Measurements from ENCODE around the gene WWOX. TPM values are rescaled to one million over a fixed set of nuclear protein-coding genes. Genes with fewer than 3 reads are reported as not detected.

The WWOX gene
- total RNA-seq, 4 donors from 2014 or later = 76.8 to 102 (median 83.6) TPM

DNA sequence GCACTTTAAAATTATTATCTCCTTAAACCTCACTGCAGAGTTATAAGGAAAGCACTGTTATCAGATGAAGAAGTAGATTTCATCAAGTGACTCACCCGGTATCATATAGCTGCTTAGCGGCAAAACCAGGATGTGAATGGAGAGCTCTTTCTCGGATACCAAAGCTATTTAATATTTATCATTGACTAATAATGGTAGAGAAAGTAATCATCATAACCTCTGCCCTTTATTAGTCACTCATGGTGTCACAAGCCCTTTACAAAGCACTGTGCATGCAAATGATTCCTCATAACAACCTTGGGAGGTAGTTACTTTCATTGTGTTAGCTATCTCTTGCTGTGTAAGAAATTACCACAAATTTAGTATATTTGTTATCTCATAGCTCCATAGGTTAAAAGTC lies 908.2 kb downstream of the WWOX start:
- DNase-seq (ENCODE audit: low spot score in 2 of 2) = no peak
- Histone ChIP-seq H3K27ac (no peak overlapping the region), H3K27me3 (no peaks in the 10 kb centered on the region), H3K9me3 (no peaks in the 10 kb centered on the region), H3K4me1 (peaks cover 0 to 23% (median 0%) of the 10 kb centered on the region in 4 donors), H3K4me3 (no peak overlapping the region), H3K36me3 (no peaks in the 10 kb centered on the region)
- TF ChIP-seq, protein P1, sequence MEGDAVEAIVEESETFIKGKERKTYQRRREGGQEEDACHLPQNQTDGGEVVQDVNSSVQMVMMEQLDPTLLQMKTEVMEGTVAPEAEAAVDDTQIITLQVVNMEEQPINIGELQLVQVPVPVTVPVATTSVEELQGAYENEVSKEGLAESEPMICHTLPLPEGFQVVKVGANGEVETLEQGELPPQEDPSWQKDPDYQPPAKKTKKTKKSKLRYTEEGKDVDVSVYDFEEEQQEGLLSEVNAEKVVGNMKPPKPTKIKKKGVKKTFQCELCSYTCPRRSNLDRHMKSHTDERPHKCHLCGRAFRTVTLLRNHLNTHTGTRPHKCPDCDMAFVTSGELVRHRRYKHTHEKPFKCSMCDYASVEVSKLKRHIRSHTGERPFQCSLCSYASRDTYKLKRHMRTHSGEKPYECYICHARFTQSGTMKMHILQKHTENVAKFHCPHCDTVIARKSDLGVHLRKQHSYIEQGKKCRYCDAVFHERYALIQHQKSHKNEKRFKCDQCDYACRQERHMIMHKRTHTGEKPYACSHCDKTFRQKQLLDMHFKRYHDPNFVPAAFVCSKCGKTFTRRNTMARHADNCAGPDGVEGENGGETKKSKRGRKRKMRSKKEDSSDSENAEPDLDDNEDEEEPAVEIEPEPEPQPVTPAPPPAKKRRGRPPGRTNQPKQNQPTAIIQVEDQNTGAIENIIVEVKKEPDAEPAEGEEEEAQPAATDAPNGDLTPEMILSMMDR (IDR thresholded peaks at IDR 0.05) = no peak
- TF ChIP-seq POLR2A (IDR thresholded peaks at IDR 0.05) = no peak
- no peak for TF ChIP-seq EP300 (IDR thresholded peaks at IDR 0.05)
- WGBS, 2 donors = 88 to 89% methylated on average over 3 of the region's 3 CpGs

DNA sequence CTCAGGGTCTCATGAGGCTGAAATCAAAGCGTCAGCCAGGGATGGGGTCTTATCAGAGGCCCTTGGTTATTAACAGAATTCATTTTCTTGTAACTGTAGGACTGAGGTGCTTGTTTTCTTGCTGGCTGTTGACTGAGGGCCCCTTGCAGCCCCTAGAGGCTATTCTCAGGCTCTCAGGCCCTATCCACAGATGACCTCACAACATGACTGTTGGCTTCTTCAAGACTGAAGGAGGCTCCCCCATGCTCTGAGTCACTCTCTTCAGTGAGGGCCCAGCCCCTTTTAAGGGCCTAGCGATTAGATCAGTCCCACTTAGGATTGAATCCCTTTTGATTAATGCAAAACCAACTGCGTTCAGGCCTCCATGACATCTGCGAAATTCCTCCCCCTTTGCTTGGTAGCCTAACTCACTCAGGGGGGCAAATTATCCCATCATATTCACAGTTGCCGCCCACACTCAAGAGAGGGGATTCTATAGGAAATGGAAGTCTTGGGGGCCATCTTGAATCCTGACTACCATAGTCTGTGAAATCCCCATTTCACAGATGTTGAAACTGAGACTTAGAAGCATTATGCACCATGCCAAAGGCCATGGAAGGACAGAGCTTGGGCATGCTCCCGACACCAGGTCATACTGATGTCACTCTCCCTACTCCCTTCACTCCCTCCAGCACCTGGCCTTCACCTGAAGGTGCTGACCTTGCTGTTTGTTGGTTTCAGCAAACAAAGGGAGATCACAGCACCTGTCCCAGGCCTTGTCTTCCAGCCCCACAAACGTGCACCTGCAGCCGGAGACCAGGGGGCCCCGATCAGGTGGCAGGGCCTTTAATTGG lies 908.8 kb downstream of the WWOX start:
- Histone ChIP-seq H3K27me3 (no peaks in the 10 kb centered on the region), H3K4me3 (no peak overlapping the region), H3K4me1 (peaks cover 0 to 22% (median 0%) of the 10 kb centered on the region in 4 donors), H3K27ac (no peak overlapping the region), H3K36me3 (no peaks in the 10 kb centered on the region), H3K9me3 (no peaks in the 10 kb centered on the region)
- 88 to 90% methylated on average over 9 of the region's 9 CpGs for WGBS, 2 donors
- TF ChIP-seq EP300 (IDR thresholded peaks at IDR 0.05) (no peak), POLR2A (IDR thresholded peaks at IDR 0.05) (no peak)
- TF ChIP-seq, protein P1 (IDR thresholded peaks at IDR 0.05) = no peak
- no peak for DNase-seq (ENCODE audit: low spot score in 2 of 2)

DNA sequence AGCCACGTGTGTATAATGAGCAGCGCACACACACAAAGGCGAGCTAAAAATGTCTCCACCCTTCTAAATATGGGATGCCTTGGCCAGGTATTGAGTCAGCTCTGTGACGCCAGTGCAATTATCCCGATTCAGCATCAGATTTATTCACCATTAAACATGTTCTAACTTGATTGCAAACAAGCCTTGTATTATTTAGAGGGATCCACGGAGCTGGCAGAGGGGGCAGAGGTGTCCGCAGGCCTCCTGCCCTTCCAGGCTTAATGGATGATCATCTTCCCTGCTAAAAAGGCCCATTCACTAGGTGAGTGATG lies 909.4 kb downstream of the WWOX start:
- TF ChIP-seq, protein P1 (IDR thresholded peaks at IDR 0.05) = no peak
- no peak for TF ChIP-seq POLR2A (IDR thresholded peaks at IDR 0.05)
- no peak for TF ChIP-seq EP300 (IDR thresholded peaks at IDR 0.05)
- no peak for DNase-seq (ENCODE audit: low spot score in 2 of 2)
- WGBS, 2 donors = 69 to 77% methylated on average over 7 of the region's 7 CpGs

DNA sequence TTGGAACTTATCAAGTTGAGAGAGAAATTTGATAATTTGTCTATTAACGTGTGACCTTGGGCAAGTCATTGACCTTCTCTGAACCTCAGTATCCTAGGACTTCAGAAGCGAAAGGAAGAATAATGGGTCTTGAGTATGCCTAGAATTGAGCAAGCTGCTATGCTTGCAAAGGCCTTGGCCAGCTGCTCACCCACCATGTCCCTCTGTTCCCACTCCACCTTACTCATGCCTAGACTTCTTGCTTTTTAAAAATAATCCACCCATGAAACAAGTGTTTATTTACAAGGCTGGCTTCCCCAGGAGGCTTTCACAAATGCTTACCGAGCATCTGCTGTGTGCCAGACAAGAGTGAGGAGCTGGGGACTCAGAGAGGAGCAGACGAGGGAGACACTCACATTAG lies 910.4 kb downstream of the WWOX start:
- H3K4me3 ChIP-seq = no peak overlapping the region
- H3K4me1 ChIP-seq = peaks cover 0 to 5% (median 0%) of the 10 kb centered on the region in 4 donors
- H3K9me3 ChIP-seq = no peaks in the 10 kb centered on the region
- no peaks in the 10 kb centered on the region for H3K36me3 ChIP-seq
- H3K27me3 ChIP-seq = no peaks in the 10 kb centered on the region
- TF ChIP-seq EP300 (IDR thresholded peaks at IDR 0.05) (no peak), POLR2A (IDR thresholded peaks at IDR 0.05) (no peak)
- TF ChIP-seq, protein P1 (IDR thresholded peaks at IDR 0.05) = no peak
- no peak for DNase-seq (ENCODE audit: low spot score in 2 of 2)
- 93 to 100% methylated on average over 4 of the region's 4 CpGs for WGBS, 2 donors
- H3K27ac ChIP-seq = no peak overlapping the region

More for the DNA sequence above, 909.4 kb downstream of the WWOX start:
- no peaks in the 10 kb centered on the region for H3K36me3 ChIP-seq
- no peaks in the 10 kb centered on the region for H3K27me3 ChIP-seq
- no peak overlapping the region for H3K27ac ChIP-seq
- H3K4me3 ChIP-seq = no peak overlapping the region
- peaks cover 0 to 16% (median 0%) of the 10 kb centered on the region in 4 donors for H3K4me1 ChIP-seq
- no peaks in the 10 kb centered on the region for H3K9me3 ChIP-seq

DNA sequence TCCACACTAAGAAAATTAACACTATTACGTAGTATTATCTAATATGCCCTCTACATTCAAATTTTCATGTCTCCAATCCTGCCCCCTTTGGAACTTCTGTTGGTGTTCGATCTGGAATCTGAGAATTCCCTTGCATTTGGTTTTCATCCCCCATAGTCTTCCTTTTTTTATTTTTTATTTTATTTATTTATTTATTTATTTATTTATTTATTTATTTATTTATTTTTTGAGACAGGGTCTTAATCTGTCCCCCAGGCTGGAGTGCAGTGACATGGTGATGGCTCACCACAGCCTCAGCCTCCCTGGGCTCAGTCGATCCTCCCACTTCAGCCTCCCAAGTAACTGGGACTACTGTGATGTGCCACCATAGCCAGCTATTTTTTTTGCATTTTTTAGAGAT lies 911.8 kb downstream of the WWOX start:
- DNase-seq (ENCODE audit: low spot score in 2 of 2) = no peak
- no peaks in the 10 kb centered on the region for H3K27me3 ChIP-seq
- no peak overlapping the region for H3K27ac ChIP-seq
- no peaks in the 10 kb centered on the region for H3K9me3 ChIP-seq
- no peaks in the 10 kb centered on the region for H3K4me1 ChIP-seq
- no peak overlapping the region for H3K4me3 ChIP-seq
- TF ChIP-seq, protein P1 (IDR thresholded peaks at IDR 0.05) = no peak
- no peak for TF ChIP-seq POLR2A (IDR thresholded peaks at IDR 0.05)
- TF ChIP-seq EP300 (IDR thresholded peaks at IDR 0.05) = no peak
- WGBS, 2 donors = 96 to 97% methylated on average over 3 of the region's 3 CpGs
- no peaks in the 10 kb centered on the region for H3K36me3 ChIP-seq
